Chondrocyte (in vitro differentiated cells): ENCODE measurements around the gene EPHB6. TPM values are rescaled to one million over a fixed set of nuclear protein-coding genes. Genes with fewer than 3 reads are reported as not detected.

Experiments used
- DNase-seq: peaks from one replicate; pipeline ENCODE4 v3.0.0; 2021; ENCODE audit warnings: mixed read lengths, low spot score
- H3K27ac Mint-ChIP-seq: one replicate; pipeline ENCODE4 v1.8.0; 2021; ENCODE audit warnings: mild to moderate bottlenecking, moderate library complexity, mixed read lengths; ENCODE audit not compliant: unreplicated experiment
- H3K27me3 Mint-ChIP-seq: 2 replicates; pipeline ENCODE4 v1.8.0; 2021; ENCODE audit warnings: low read depth, mixed read lengths
- H3K36me3 Mint-ChIP-seq: 2 replicates; pipeline ENCODE4 v1.8.0; 2021; ENCODE audit warnings: low read depth, mixed read lengths
- H3K4me1 Mint-ChIP-seq: 2 replicates; pipeline ENCODE4 v1.8.0; 2021; ENCODE audit warnings: low read depth, mild to moderate bottlenecking, mixed read lengths
- H3K4me3 Mint-ChIP-seq: one replicate; pipeline ENCODE4 v1.8.0; 2021; ENCODE audit warnings: mild to moderate bottlenecking, moderate library complexity, mixed read lengths; ENCODE audit not compliant: unreplicated experiment
- H3K9me3 Mint-ChIP-seq: 2 replicates; pipeline ENCODE4 v1.8.0; 2021; ENCODE audit warnings: low read depth, mixed read lengths
- CTCF ChIP-seq: fragments of 200-600 bp; sonication (generic); IDR thresholded peaks from 2 replicates; pipeline ENCODE4 v1.5.0; 2021; ENCODE audit warnings: antibody characterized with exemption, mild to moderate bottlenecking, moderate library complexity
- long read RNA-seq: library from polyadenylated mRNA; stranded (forward); transcript quantifications from one replicate; pipeline ENCODE4 v2.0.0, GENCODE V29; 2021
- total RNA-seq: library from RNA; stranded (reverse); gene quantifications from 3 replicates; pipeline ENCODE4 v1.2.1, GENCODE V29; 2021

Gene EPHB6
- 0.22 to 2.1 TPM (median 0.31 TPM) in 3 replicates for total RNA-seq
- long read RNA-seq: 0 reads

GRCh38 chr7:142854372-142855113 lies at the start of gene EPHB6:
Gene EPHB6, plus strand, starts transcription at chr7:142855076. Its CDS starts 8,152 bp downstream, at chr7:142863228.
- Mint-ChIP-seq H3K36me3 (no peaks in the 10 kb centered on the region), H3K27ac (no peak within 1 kb of the TSS), H3K9me3 (no peaks in the 10 kb centered on the region), H3K4me3 (peak within 1 kb of the TSS; percentile 85), H3K4me1 (no peaks in the 10 kb centered on the region), H3K27me3 (peaks cover 40% of the 10 kb centered on the region)
- no peak for DNase-seq
- no peak for TF ChIP-seq CTCF

GRCh38 chr7:142805350-142806021 lies 49.4 kb upstream of the EPHB6 start:
- no peak overlapping the region for H3K27ac Mint-ChIP-seq
- no peak for TF ChIP-seq CTCF
- no peak overlapping the region for H3K4me3 Mint-ChIP-seq
- H3K27me3 Mint-ChIP-seq: peaks cover 57% of the 10 kb centered on the region
- no peaks in the 10 kb centered on the region for H3K4me1 Mint-ChIP-seq
- DNase-seq: no peak
- H3K9me3 Mint-ChIP-seq: peaks cover 3% of the 10 kb centered on the region
- no peaks in the 10 kb centered on the region for H3K36me3 Mint-ChIP-seq

- peaks cover 53% of the 10 kb centered on the region for H3K27me3 Mint-ChIP-seq
Measured at GRCh38 chr7:142806022-142806356, 48.9 kb upstream of the EPHB6 start.

GRCh38 chr7:142806957-142807356 lies 47.9 kb upstream of the EPHB6 start:
- Mint-ChIP-seq H3K9me3 (peaks cover 3% of the 10 kb centered on the region), H3K27ac (no peak overlapping the region), H3K36me3 (no peaks in the 10 kb centered on the region), H3K4me3 (no peak overlapping the region), H3K4me1 (no peaks in the 10 kb centered on the region), H3K27me3 (peaks cover 53% of the 10 kb centered on the region)
- DNase-seq: no peak
- TF ChIP-seq CTCF: no peak

More at GRCh38 chr7:142806022-142806356, 48.9 kb upstream of the EPHB6 start:
- H3K9me3 Mint-ChIP-seq: peaks cover 3% of the 10 kb centered on the region
- H3K4me3 Mint-ChIP-seq: no peak overlapping the region
- H3K36me3 Mint-ChIP-seq: no peaks in the 10 kb centered on the region
- TF ChIP-seq CTCF: no peak
- H3K27ac Mint-ChIP-seq: no peak overlapping the region
- DNase-seq: no peak
- H3K4me1 Mint-ChIP-seq: no peaks in the 10 kb centered on the region

- TF ChIP-seq CTCF: no peak
- H3K27ac Mint-ChIP-seq: no peak overlapping the region
- DNase-seq: no peak
- H3K27me3 Mint-ChIP-seq: peaks cover 52% of the 10 kb centered on the region
- no peaks in the 10 kb centered on the region for H3K4me1 Mint-ChIP-seq
- no peak overlapping the region for H3K4me3 Mint-ChIP-seq
- H3K36me3 Mint-ChIP-seq: no peaks in the 10 kb centered on the region
- H3K9me3 Mint-ChIP-seq: peaks cover 3% of the 10 kb centered on the region
Measured at GRCh38 chr7:142807855-142808460, 46.9 kb upstream of the EPHB6 start.
